ENCODE measurements around the gene URI1.

- TF ChIP-seq, protein P1, sequence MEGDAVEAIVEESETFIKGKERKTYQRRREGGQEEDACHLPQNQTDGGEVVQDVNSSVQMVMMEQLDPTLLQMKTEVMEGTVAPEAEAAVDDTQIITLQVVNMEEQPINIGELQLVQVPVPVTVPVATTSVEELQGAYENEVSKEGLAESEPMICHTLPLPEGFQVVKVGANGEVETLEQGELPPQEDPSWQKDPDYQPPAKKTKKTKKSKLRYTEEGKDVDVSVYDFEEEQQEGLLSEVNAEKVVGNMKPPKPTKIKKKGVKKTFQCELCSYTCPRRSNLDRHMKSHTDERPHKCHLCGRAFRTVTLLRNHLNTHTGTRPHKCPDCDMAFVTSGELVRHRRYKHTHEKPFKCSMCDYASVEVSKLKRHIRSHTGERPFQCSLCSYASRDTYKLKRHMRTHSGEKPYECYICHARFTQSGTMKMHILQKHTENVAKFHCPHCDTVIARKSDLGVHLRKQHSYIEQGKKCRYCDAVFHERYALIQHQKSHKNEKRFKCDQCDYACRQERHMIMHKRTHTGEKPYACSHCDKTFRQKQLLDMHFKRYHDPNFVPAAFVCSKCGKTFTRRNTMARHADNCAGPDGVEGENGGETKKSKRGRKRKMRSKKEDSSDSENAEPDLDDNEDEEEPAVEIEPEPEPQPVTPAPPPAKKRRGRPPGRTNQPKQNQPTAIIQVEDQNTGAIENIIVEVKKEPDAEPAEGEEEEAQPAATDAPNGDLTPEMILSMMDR (IDR thresholded peaks at IDR 0.05) = no peak
- no peak for TF ChIP-seq POLR2AphosphoS5 (IDR thresholded peaks at IDR 0.05; ENCODE audit: low read depth, low read length)
Measured at GRCh38 chr19:30044273-30045248, 102.5 kb downstream of the URI1 start.
